Activated naive CD4-positive, alpha-beta T cell treated with anti-CD3 and anti-CD28 coated beads, Interleukin-2, amount 50 U/mL, for 72 hours (primary cell): ENCODE measurements around the gene ZNF830. TPM values are rescaled to one million over a fixed set of nuclear protein-coding genes. Genes with fewer than 3 reads are reported as not detected.
"Not testable (repeated sequence)": the region's sequence is repeated elsewhere in the genome, so short reads cannot be mapped to it uniquely, and the experiment has no call there.

Experiments used
- ATAC-seq, 2 donors: fragments of 150-1000 bp; cut with Tn5 transposase; 2 replicates each; pipeline ENCODE4 v1.10.0; 2021; ENCODE audit warnings: mild to moderate bottlenecking in 2 of 2, moderate library complexity in 2 of 2
- DNase-seq, 2 donors: peaks; one replicate each; pipeline ENCODE4 v3.0.0; 2021 to 2022; ENCODE audit warnings: low spot score in 2 of 2
- H3K27ac Mint-ChIP-seq, 2 donors: one replicate each; pipeline ENCODE4 v1.8.0; 2022; ENCODE audit warnings: mild to moderate bottlenecking in 2 of 2, mixed read lengths in 2 of 2
- H3K36me3 Mint-ChIP-seq, 2 donors: one replicate each; pipeline ENCODE4 v1.8.0; 2022; ENCODE audit warnings: mixed read lengths in 2 of 2
- H3K9me3 Mint-ChIP-seq, 2 donors: one replicate each; pipeline ENCODE4 v1.8.0; 2022; ENCODE audit warnings: mixed read lengths in 2 of 2
- total RNA-seq, 2 donors: library from RNA; stranded (reverse); gene quantifications; one replicate each; pipeline ENCODE4 v1.2.3, GENCODE V29; 2022

The ZNF830 gene
- total RNA-seq, 2 donors from 2014 or later, result 22.7 to 24.8 TPM

DNA sequence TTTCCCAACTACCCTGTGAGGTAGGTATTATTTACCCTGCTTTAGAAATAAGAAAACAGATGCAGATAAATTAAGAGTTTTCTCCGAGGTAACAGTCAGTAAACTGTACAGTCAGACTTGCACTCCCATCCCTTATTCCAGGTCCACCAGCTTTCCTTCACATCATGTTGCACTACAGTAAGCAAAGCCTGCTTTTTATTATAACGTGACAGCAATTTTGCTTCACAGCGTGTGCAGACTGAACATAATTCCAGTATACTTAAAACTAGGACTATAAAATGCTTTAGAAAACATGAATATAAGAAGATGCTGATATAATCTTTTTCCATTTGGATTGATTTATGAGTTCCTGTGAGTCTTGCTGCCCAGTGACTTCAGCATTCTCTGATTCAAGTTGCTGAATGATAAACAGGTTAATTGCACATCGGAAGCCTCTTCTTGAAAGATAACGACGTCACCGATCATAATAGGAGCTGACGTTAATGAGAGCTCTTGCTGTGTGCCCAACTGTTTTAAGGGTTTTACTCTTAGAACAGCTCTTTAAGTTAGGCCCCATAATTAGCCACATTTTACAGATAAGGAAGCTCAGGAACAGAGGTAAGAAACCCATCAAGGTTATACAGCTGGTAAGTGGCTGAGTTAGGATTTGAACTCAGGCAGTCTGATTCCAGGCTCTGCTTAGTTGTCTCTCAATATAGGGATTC is 20.4 kb downstream of the ZNF830 start:
- H3K9me3 Mint-ChIP-seq, result no peaks in the 10 kb centered on the region

DNA sequence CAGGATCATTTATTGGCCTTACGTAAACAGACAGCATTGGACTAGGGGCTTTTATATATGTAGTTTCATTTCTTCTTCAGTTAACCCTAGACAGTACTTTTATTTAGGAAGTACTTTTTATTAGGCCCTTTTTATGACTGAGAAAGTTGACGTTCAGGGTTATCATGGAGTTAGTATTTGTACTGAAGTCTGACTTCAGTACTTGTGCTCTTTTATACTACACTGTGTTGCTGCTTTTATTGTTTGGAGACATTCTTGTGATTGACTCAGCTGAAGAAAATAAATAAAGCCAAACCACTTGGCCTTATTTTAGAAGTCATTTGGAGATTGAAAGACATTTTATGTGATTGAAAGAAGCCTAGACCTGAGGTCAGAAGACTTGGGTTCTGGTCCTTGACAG is 25.9 kb downstream of the ZNF830 start:
- Mint-ChIP-seq H3K27ac (no peak overlapping the region), H3K36me3 (peaks cover 13 to 18% of the 10 kb centered on the region in 2 donors), H3K9me3 (no peaks in the 10 kb centered on the region)
- no peak for ATAC-seq
- DNase-seq, result no peak

More for the DNA sequence above, 20.4 kb downstream of the ZNF830 start:
- no peak for DNase-seq
- no peak for ATAC-seq
- H3K27ac Mint-ChIP-seq, result peak overlapping the region; percentile 89 to 91
- H3K36me3 Mint-ChIP-seq, result peaks cover 17 to 22% of the 10 kb centered on the region in 2 donors

DNA sequence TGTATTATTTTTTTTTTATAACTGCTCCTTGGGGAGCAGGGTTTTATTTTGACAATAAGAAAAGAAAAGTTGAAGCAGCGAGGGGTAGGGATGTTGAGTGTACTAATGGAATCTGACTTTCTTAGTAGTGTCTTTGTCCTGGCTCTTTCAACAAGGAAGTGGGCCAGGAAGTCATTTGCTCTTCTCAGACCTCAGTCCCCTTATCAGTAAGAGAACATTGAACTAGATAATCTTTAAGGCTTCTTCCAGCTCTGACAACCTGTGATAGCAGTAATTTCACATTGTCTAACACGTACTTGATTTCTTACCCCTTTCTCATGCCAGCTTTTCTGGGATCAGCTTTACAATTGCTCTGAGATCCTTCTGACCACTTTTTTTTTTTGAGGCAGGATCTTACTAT is 27.3 kb downstream of the ZNF830 start:
- Mint-ChIP-seq H3K9me3 (no peaks in the 10 kb centered on the region), H3K27ac (peak overlapping the region in 1 of 2 donors; percentile 3), H3K36me3 (peaks cover 5 to 14% of the 10 kb centered on the region in 2 donors)
- DNase-seq, result no peak
- ATAC-seq, result no peak

DNA sequence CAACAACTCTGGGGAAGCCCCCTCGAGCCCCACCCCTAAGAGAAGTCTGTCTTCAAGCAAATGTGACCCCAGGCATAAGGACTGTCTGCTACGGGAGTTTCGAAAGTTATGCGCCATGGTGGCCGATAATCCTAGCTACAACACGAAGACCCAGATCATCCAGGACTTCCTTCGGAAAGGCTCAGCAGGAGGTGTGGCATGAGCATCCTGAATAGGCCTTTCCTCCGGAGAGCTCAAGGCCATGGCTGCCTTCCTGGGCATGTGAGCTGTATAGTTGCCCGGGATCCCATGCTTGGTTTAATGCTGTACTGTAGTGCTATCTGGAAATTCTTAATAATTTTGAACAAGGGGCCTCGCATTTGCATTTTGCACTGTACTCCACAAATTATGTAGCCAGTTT is 28.1 kb downstream of the ZNF830 start:
- Mint-ChIP-seq H3K27ac (no peak overlapping the region), H3K9me3 (no peaks in the 10 kb centered on the region), H3K36me3 (peaks cover 5 to 14% of the 10 kb centered on the region in 2 donors)
- ATAC-seq (no peak), DNase-seq (no peak)

DNA sequence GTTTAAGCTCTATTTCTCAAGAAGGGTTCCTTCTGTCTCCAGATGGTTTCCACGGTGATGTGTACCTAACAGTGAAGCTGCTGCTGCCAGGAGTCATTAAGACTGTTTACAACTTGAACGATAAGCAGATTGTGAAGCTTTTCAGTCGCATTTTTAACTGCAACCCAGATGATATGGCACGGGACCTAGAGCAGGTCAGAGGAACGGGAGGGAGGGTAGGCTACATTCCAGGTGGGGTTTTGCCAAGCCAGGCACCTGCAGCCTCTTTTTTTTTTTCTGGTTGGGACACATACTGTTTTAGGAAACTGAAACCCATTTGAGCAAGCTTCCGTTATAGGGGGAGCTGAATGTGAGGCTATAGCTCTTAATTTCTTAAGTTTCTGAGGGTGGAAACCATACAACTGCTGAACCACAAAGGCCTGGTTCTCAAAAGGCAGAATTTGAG is 29.6 kb downstream of the ZNF830 start:
- Mint-ChIP-seq H3K36me3 (peaks cover 5 to 14% of the 10 kb centered on the region in 2 donors), H3K9me3 (no peaks in the 10 kb centered on the region), H3K27ac (no peak overlapping the region)
- ATAC-seq (no peak), DNase-seq (no peak)

DNA sequence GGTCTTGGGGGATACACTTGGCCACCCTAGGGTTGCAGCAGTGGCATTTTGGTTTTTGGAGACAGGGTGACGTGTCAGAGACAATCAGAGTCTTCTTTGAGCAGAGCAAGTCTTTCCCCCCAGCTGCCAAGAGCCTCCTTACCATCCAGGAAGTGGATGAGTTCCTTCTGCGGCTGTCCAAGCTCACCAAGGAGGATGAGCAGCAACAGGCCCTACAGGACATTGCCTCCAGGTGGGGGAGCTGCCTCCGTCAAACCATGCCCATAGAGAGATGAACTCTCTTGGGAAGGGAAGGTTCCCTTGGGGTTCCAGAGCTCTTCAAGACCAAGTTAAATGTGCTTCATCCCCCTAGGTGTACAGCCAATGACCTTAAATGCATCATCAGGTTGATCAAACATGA is 30.3 kb downstream of the ZNF830 start:
- Mint-ChIP-seq H3K9me3 (no peaks in the 10 kb centered on the region), H3K36me3 (peaks cover 0 to 19% of the 10 kb centered on the region in 2 donors), H3K27ac (peak overlapping the region in 1 of 2 donors; percentile 88)
- ATAC-seq, result no peak
- DNase-seq, result no peak

DNA sequence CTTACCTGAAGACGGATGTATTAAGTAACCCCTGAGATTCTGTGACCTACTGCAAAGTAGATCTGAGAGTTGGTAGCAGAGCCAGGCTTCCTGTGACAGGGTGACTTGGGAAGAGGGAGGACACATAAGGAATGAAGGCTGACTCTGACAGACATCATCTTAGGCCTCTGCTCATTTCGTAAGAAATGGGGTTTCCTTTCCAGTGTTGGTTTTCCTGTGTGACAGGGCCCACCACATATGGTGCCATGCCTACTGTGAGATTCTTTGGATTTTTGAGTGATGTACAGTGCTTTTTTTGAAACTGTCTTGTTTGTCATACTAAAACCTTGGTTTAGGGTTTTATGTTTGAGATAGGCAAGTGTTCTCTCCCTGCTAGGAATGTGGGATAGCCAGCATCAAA is 31.7 kb downstream of the ZNF830 start:
- Mint-ChIP-seq H3K36me3 (peaks cover 0 to 20% of the 10 kb centered on the region in 2 donors), H3K27ac (peak overlapping the region in 1 of 2 donors; percentile 48), H3K9me3 (no peaks in the 10 kb centered on the region)
- ATAC-seq (no peak), DNase-seq (no peak)

- DNase-seq, result no peak
- peaks cover 0 to 13% of the 10 kb centered on the region in 2 donors for H3K36me3 Mint-ChIP-seq
Observed at GRCh38 chr17:34996422-34997285, 35.3 kb downstream of the ZNF830 start.

DNA sequence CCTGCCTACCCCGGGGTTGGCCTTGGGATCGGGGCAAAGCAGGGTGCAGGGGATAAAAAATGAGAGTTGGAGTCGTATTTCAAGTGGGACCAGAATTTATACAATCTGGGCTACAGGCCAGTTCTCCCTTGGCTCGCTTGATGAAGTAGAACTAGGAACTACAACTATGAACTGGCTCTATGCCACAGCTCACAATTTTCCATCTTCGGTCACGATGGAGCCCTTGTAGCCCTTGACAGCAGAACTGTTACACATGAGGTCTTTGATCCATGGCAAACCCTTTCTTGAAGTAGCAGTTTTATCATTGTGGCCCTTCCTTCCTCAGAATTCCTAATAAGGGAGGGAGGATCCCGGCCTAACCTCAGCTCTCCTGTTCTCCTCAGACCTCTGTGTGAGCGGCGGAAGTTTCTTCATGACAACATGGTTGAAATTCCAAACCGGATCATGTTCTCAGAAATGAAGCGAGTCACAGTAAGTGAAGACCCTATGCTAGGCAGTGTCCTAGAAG is 36.1 kb downstream of the ZNF830 start:
- Mint-ChIP-seq H3K36me3 (peaks cover 0 to 13% of the 10 kb centered on the region in 2 donors), H3K27ac (peak overlapping the region in 1 of 2 donors; percentile 40), H3K9me3 (no peaks in the 10 kb centered on the region)
- ATAC-seq (no peak), DNase-seq (no peak)

More at GRCh38 chr17:34996422-34997285, 35.3 kb downstream of the ZNF830 start:
- ATAC-seq, result no peak
- no peaks in the 10 kb centered on the region for H3K9me3 Mint-ChIP-seq
- H3K27ac Mint-ChIP-seq, result peak overlapping the region in 1 of 2 donors; percentile 4

DNA sequence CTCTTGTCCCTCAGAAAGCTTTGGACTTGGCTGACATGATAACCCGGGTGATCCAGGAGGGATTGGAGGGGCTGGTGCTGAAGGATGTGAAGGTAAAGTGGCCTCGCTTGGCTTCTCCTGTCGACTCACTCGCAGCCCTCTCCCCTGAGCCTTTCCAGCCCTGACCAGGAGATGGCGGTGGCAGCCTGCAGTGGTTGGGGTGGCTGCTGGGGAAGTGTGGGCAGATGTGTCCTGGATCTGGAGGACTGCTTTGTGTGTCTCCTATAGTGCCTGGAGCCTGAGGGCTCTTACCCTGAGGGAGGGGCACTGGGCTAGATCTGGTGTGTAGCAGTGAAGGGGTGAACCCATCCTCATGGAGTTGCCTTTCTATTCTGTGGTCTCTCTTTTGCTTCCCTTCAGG is 36.9 kb downstream of the ZNF830 start:
- DNase-seq, result peak; percentile 65 to 82
- H3K9me3 Mint-ChIP-seq, result no peaks in the 10 kb centered on the region
- peak overlapping the region; percentile 40 to 87 for H3K27ac Mint-ChIP-seq
- ATAC-seq, result peak; percentile 91 to 96
- peaks cover 0 to 11% of the 10 kb centered on the region in 2 donors for H3K36me3 Mint-ChIP-seq

DNA sequence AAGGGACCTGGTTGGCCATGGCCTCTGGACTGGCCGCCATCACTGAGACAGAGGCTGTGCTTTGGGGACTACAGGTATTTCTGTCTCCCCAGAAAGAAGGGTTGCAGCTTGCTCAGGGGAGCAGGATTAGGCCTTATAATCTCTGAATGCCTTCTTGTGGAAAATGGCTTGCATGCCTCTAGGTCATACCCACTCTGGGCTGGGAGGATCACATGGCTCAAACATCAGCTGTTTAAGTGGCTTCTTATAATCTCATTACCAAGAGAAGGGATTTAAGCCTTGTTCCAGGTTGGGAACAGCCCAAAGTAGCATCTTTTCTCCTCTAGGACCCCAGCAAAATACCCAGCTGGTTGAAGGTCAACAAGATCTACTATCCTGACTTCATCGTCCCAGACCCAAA is 38.1 kb downstream of the ZNF830 start:
- peak overlapping the region in 1 of 2 donors; percentile 35 for H3K27ac Mint-ChIP-seq
- ATAC-seq (no peak), DNase-seq (no peak)
- H3K36me3 Mint-ChIP-seq, result peaks cover 0 to 11% of the 10 kb centered on the region in 2 donors
- no peaks in the 10 kb centered on the region for H3K9me3 Mint-ChIP-seq

DNA sequence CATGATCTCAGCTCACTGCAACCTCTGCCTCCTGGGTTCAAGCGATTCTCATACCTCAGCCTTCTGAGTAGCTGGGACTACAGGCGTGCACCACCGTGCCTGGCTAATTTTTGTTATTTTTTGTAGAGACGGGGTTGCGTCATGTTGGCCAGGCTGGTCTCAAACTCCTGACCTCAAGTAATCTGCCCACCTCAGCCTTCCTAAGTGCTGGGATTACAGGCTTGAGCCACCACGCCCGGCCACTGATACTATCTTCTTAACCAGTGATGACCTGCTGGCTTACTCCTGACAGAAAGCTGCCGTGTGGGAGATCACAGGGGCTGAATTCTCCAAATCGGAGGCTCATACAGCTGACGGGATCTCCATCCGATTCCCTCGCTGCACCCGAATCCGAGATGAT is 39.6 kb downstream of the ZNF830 start:
- DNase-seq, ATAC-seq, H3K9me3 Mint-ChIP-seq: not testable (repeated sequence)
- H3K36me3 Mint-ChIP-seq, result peaks cover 0 to 14% of the 10 kb centered on the region in 2 donors
- peak overlapping the region in 1 of 2 donors; percentile 80 for H3K27ac Mint-ChIP-seq

DNA sequence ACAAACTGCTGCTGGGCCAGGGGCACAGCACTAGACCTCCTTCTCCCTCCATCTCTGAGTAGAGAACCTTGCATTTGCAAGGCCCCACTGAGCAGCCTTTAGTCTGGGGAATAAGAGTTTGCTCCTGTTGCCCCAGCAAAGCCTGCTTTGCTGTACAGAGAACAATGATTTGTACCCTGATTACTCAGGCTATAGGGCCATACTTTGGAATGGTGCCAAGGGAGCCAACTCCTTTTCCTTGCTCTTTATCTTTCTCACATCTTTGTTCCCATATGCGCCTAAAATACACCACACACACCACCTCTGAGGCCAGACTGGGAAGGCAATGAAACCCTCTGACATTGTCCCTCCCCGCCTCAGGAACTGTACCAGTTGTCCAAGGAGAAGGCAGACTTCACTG is 40.2 kb downstream of the ZNF830 start:
- ATAC-seq, result no peak
- Mint-ChIP-seq H3K36me3 (peaks cover 0 to 10% of the 10 kb centered on the region in 2 donors), H3K27ac (peak overlapping the region in 1 of 2 donors; percentile 80), H3K9me3 (no peaks in the 10 kb centered on the region)
- DNase-seq, result no peak

DNA sequence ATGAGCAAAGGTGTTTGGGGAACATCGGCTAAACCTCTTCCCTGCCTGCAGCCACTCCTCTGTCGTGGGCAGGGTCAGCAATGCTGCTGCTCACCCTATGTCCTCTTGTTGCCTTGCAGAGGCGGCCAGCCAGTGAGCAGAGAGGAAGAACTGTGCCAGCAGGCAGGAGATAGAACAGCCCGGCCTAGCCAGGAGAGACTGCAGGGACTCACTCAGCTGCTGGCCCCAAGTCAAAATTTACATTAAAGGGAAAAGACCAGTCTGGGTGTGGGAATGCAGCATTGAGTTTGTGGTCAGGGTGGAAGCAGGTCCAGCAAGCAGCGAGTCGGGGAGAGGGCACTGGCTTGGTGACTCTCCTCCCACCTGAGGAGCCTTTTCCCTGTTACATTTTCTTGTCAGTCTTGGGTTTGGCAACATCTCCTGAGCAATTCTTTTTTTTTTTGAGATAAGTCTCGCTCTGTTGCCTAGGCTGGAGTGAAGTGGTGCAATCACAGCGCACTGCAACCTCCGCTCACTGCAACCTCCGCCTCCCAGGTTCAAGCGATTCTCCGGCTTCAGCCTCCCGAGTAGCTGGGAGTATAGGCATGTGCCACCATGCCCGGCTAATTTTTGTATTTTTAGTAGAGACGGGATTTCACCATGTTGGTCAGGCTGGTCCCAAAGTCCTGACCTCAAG is 41.7 kb downstream of the ZNF830 start:
- H3K27ac Mint-ChIP-seq, result peak overlapping the region in 1 of 2 donors; percentile 52

GRCh38 chr17:35003778-35004177 is 42.4 kb downstream of the ZNF830 start:
- H3K36me3 Mint-ChIP-seq, result peaks cover 1 to 9% of the 10 kb centered on the region in 2 donors
- ATAC-seq, result no peak

More for the DNA sequence above, 41.7 kb downstream of the ZNF830 start:
- Mint-ChIP-seq H3K36me3 (peaks cover 0 to 9% of the 10 kb centered on the region in 2 donors), H3K9me3 (no peaks in the 10 kb centered on the region)
- ATAC-seq, result peak in 1 of 2 donors; percentile 21
- no peak for DNase-seq

GRCh38 chr17:35006345-35006744 is 45.0 kb downstream of the ZNF830 start:
- H3K27ac Mint-ChIP-seq, result no peak overlapping the region
- peaks cover 6 to 9% of the 10 kb centered on the region in 2 donors for H3K36me3 Mint-ChIP-seq
- ATAC-seq, result no peak
- DNase-seq, result no peak
- H3K9me3 Mint-ChIP-seq, result no peaks in the 10 kb centered on the region

More at GRCh38 chr17:35003778-35004177, 42.4 kb downstream of the ZNF830 start:
- peak overlapping the region in 1 of 2 donors; percentile 74 for H3K27ac Mint-ChIP-seq
- DNase-seq, result no peak
- no peaks in the 10 kb centered on the region for H3K9me3 Mint-ChIP-seq
